Activated naive CD4-positive, alpha-beta T cell treated with anti-CD3 and anti-CD28 coated beads, Interleukin-2, amount 50 U/mL, for 72 hours (primary cell): ENCODE data around the gene HYLS1. TPM values are rescaled to one million over a fixed set of nuclear protein-coding genes. Genes with fewer than 3 reads are reported as not detected.

Experiments used
- ATAC-seq, 2 donors: fragments of 150-1000 bp; cut with Tn5 transposase; 2 replicates each; pipeline ENCODE4 v1.10.0; 2021; ENCODE audit warnings: mild to moderate bottlenecking in 2 of 2, moderate library complexity in 2 of 2
- DNase-seq, 2 donors: peaks; one replicate each; pipeline ENCODE4 v3.0.0; 2021 to 2022; ENCODE audit warnings: low spot score in 2 of 2
- H3K27ac Mint-ChIP-seq, 2 donors: one replicate each; pipeline ENCODE4 v1.8.0; 2022; ENCODE audit warnings: mild to moderate bottlenecking in 2 of 2, mixed read lengths in 2 of 2
- H3K36me3 Mint-ChIP-seq, 2 donors: one replicate each; pipeline ENCODE4 v1.8.0; 2022; ENCODE audit warnings: mixed read lengths in 2 of 2
- H3K9me3 Mint-ChIP-seq, 2 donors: one replicate each; pipeline ENCODE4 v1.8.0; 2022; ENCODE audit warnings: mixed read lengths in 2 of 2
- total RNA-seq, 2 donors: library from RNA; stranded (reverse); gene quantifications; one replicate each; pipeline ENCODE4 v1.2.3, GENCODE V29; 2022

HYLS1 gene
- total RNA-seq, 2 donors from 2014 or later, result 6.4 to 7.0 TPM

DNA sequence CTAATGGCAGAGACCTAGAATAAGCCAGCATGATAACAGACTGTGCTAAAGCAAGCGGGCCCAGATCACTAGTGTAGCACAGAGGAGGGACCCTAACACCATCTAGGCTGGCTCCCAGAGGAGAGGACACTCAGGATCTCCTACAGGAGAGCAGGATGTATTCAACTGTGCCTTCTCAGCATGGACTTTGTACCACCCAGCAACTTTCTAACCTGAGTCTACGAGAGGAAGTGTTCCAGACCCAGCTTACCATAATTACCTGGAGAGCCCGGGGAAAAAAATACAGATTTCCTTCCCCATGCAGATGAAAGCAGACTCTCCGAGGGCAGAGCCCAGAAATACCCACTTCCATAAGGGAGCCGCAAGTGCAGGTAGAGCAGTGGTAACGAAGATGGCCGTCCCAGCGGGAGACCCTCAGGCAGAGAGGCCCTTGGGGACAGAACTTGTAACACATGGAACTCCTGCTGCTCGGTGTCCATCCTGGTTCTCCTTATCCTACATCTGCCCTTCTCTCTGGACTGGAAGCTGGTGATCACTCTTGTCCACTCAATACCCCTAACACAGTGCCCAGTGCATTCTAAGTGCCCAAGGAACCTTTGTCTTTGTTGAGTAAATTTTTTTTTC, 37.0 kb downstream of the HYLS1 start:
- DNase-seq (no peak), ATAC-seq (no peak)
- Mint-ChIP-seq H3K27ac (no peak overlapping the region), H3K9me3 (no peaks in the 10 kb centered on the region), H3K36me3 (no peaks in the 10 kb centered on the region)

DNA sequence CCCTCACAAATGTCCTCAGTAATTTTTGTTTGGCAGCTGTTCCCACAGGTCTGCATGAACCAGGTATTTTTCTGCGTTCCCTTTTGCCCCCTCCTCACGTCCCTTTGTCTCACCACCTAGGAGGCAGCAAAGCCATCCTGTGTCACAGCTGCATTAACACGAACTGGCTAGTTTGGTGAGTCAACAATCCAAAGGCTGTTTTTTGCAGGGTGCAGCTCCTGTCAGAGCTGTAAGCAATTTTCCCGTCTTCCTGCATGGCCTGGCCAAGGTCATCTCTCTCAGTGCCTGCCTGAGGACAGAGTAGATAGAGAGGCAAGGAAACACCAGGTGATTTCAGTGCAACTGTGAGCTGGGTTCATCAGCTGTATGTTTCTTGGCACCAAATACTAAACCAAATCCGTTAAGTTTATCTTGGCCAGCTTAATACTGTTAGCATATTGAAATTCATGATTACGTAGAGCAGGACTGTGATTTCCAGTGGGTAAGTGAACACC, 37.8 kb downstream of the HYLS1 start:
- H3K9me3 Mint-ChIP-seq, result no peaks in the 10 kb centered on the region

DNA sequence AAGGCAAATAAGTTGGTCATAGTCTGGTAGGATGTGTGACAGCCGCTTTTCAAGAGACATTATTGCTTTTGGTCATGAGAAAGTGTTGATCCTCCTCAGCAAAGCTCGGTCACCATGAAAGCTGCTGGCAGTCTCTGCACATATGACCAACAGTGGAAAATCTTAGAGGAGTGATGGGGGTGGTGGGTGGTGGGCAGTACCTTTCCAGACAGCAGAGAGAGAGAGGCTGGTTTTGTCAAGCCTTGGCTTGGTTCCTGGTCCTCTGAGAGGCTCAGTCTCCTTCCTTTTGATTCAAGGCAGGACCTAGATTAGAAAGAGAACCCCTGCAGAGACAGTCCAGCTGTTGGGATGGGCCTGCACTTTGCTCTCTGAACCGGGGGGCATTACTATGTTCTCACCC, 38.3 kb downstream of the HYLS1 start:
- Mint-ChIP-seq H3K27ac (no peak overlapping the region), H3K9me3 (no peaks in the 10 kb centered on the region), H3K36me3 (no peaks in the 10 kb centered on the region)
- DNase-seq (no peak), ATAC-seq (no peak)

More for the DNA sequence above, 37.8 kb downstream of the HYLS1 start:
- H3K36me3 Mint-ChIP-seq, result no peaks in the 10 kb centered on the region
- DNase-seq (no peak), ATAC-seq (no peak)
- H3K27ac Mint-ChIP-seq, result no peak overlapping the region

DNA sequence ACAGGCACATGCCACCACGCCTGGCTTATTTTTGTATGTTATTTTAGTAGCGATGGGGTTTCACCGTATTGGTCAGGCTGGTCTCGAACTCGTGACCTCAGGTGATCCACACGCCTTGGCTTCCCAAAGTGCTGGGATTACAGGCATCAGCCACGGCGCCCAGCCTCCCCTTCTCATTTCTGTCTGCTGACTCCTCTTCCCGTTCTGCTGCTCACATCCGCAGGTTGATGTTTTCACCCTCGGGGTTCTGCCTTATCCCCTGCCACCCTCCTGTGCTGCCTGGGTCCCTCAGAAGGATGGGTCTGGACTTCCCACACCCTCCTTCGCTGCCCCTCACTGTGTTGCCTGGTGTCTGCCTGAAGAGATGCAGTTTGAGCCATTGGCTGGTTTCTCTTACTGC, 39.2 kb downstream of the HYLS1 start:
- H3K9me3 Mint-ChIP-seq, result no peaks in the 10 kb centered on the region
- no peak for DNase-seq
- no peak for ATAC-seq
- peak overlapping the region in 1 of 2 donors; percentile 77 for H3K27ac Mint-ChIP-seq
- no peaks in the 10 kb centered on the region for H3K36me3 Mint-ChIP-seq

DNA sequence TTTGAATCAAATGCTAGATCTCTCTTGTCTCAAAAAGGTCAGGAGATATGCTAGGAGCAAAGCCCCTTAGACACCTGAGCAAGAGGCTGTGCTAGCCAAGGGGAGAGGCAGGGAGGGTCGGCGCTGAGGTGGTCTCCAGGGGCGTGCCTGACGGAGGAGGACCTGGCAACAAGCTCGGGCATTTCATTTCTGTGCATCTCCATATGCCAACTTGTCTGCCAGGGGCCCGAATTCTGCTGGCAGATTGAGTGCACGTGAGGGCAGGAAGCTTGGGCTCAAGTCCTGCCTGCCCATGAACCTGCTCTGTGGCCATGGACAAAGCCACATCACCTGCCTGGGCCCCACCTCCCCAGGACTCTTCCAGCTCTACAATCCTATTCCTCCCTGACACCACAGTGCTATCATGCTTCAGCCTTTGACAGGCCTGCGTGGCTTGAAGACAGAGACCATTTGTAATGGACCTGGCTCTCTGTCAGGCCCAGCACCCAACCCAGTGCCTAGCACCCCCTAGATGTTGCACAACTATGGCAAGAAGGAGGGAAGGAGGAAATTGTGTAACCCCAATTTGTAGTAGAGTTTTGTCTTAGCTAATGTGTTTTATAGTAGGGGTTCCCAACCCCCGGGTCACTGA, 42.1 kb downstream of the HYLS1 start:
- Mint-ChIP-seq H3K36me3 (no peaks in the 10 kb centered on the region), H3K27ac (no peak overlapping the region), H3K9me3 (no peaks in the 10 kb centered on the region)
- DNase-seq (no peak), ATAC-seq (no peak)

DNA sequence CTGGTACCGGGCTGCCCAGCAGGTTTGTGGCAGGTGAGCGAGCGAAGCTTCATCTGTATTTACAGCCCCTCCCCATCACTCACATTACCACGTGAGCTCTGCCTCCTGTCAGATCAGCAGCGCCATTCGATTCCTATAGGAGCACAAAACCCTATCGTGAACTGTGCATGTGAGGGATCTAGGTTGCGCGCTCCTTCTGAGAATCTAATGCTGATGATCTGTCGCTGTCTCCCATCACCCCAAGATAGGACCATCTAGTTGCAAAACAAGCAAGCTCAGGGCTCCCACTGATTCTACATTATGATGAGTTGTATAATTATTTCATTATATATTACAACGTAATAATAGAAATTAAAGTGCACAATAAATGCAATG, 42.6 kb downstream of the HYLS1 start:
- ATAC-seq, result no peak
- H3K9me3 Mint-ChIP-seq, result no peaks in the 10 kb centered on the region
- no peak for DNase-seq
- H3K36me3 Mint-ChIP-seq, result no peaks in the 10 kb centered on the region
- no peak overlapping the region for H3K27ac Mint-ChIP-seq

DNA sequence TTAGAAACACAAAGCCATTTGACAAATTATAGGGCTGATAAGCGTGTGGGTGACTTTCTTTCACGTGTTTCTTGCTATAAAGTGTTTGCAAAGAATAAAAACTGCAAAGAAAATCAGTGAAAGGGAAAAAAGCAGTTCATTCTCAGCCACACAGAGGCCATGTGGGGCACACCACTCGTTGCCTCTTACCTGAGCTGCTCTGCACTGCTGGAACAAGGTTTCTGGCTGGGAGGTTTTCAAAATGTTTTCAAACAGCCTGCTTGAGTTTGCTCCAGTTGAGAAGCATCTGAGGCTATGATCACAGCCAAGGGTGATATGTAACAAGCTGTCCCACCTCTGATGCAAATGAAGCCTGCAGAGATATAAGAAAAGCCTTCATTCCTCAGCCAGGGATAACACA, 43.6 kb downstream of the HYLS1 start:
- Mint-ChIP-seq H3K27ac (no peak overlapping the region), H3K9me3 (no peaks in the 10 kb centered on the region), H3K36me3 (no peaks in the 10 kb centered on the region)
- DNase-seq, result no peak
- ATAC-seq, result no peak

DNA sequence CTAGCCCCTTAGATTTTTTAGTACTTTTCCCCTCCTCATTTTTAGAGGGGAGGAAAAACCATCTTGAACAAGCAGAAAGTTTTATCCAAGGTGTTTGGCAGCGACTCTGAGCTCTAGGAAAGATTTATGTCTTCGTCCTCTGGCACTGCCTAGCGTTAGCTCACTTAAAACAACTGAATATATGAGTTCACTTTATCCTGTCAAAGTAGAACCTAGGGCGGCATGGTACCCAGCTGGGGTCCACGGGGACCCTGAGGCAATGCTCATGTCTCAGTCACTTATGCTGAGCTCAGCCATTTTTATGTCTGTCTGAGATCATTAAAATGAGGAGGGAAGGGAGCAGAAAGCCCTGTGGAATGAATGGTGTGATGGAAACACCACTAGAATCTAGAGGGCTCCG, 44.2 kb downstream of the HYLS1 start:
- Mint-ChIP-seq H3K36me3 (no peaks in the 10 kb centered on the region), H3K27ac (no peak overlapping the region), H3K9me3 (no peaks in the 10 kb centered on the region)
- no peak for ATAC-seq
- peak in 1 of 2 donors; percentile 28 for DNase-seq

DNA sequence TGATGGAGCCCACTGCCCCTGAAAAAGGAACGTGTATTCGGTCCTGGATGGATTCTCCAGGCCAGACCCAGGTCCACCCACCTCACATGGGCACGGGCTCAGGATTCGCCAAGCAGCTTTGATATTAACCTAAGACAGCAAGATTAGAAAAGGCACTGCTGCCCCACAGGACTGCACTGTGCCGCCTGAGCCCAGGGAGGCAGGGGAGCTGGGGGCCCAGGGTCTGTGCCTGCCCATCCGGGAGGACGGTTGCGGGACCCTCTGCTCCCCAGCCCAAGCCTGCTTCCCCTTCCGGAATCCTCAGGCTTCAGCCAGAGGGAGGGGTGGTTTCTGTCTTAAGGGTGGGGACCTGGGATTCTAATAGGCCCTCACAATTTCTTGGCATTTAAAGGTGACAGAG, 44.8 kb downstream of the HYLS1 start:
- DNase-seq, result peak in 1 of 2 donors; percentile 33
- no peaks in the 10 kb centered on the region for H3K36me3 Mint-ChIP-seq
- no peak for ATAC-seq
- H3K27ac Mint-ChIP-seq, result no peak overlapping the region
- no peaks in the 10 kb centered on the region for H3K9me3 Mint-ChIP-seq

DNA sequence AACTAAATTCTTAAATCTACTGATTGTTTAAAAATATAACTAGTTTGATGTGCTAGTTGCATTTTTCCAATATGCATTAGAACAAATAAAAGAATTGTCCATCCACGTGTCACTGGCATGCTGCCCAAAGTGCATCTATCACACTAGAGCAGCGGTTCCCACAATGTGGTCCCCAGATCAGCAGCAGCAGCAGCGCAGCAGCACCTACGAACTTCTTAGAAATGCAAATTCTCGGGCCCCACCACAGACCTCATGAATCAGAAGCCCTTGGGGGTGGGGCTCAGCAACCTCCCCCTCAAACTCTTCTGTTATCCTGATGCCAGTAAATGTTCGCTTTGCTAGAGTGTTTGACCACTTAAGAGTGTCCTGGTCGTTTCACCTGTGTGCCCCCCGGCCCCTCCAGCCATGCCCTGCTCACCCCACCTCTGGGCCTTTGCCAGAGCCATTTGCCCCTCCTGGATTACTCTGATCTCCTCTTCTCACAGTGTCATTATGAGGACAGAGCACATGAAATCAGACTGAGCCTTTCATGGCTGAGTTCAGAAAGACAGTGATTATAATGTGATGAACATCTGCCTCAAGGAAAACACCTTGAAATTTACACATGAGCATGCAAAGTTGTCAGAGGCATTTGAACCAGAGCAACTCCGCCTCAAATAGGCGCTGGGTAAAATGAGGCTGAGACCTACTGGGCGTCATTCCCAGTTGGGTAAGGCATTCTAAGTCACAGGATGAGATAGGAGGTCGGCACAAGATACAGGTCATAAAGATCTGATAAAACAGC, 45.8 kb downstream of the HYLS1 start:
- ATAC-seq (no peak), DNase-seq (no peak)
- Mint-ChIP-seq H3K27ac (no peak overlapping the region), H3K36me3 (no peaks in the 10 kb centered on the region), H3K9me3 (no peaks in the 10 kb centered on the region)

DNA sequence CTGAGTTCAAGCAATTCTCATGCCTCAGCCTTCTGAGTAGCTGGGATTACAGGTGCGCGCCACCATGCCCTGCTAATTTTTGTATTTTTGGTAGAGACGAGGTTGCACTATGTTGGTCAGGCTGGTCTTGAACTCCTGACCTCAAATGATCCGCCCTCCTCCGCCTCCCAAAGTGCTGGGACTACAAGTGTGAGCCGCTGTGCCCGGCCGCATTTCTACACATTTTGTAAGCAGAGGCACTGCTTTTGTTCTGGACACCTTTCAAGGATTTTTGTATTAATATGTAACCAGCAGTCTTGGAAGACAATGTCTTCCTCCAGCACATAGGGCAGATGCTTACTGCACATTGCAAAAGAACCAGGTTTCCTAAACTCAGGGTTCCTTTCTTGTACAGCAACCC, 47.0 kb downstream of the HYLS1 start:
- peaks cover 0 to 5% of the 10 kb centered on the region in 2 donors for H3K9me3 Mint-ChIP-seq
- no peak overlapping the region for H3K27ac Mint-ChIP-seq
- peak in 1 of 2 donors; percentile 20 for DNase-seq
- no peak for ATAC-seq
- no peaks in the 10 kb centered on the region for H3K36me3 Mint-ChIP-seq

DNA sequence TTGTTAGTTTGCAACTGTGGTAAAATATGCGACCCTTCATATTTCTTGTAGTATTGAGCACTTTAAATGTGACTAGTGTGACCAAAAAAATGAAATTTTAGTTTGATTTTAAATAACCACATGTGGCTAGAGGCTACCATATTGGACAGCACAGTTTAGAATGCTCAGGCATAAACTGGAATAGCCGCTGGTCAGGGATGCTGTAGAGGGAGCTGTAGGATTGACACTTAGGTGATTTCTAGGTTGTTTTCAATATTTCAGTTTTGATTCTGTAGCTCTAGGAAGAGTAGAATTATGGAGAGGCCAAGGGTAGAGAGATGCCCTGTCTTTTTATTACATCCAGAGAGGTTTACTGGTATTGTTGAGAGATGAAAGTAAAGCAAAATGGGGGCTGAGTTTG, 47.6 kb downstream of the HYLS1 start:
- Mint-ChIP-seq H3K27ac (no peak overlapping the region), H3K36me3 (no peaks in the 10 kb centered on the region), H3K9me3 (peaks cover 0 to 5% of the 10 kb centered on the region in 2 donors)
- ATAC-seq (no peak), DNase-seq (no peak)

DNA sequence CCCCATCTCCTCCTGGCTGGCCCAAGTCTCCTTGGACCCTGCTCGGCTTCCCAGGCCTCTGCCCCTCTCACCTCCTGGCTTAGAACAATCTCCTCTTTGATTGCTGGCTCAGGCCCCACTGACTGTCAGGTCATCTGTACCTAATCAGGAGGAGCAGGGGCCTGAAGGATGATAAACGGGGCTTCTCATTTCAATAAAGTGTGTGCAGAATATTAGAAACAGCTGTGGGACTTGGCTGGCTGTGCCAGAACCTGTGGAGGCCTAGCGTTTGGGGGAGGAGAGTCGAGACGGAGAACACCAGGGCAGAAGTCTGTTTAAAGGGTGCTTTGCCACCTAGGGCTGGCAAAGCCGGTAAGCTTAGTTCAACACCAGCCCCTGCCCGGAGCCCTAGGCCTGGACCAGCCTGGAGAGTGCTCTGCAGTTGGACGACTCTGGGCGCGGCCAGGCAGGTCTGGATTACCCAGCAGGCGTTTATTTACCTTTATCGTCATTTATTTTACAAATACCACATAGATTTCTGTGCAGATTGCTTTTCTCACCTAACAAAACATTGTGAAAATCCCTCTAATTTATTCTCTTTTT, 48.2 kb downstream of the HYLS1 start:
- Mint-ChIP-seq H3K9me3 (peaks cover 0 to 5% of the 10 kb centered on the region in 2 donors), H3K27ac (no peak overlapping the region), H3K36me3 (no peaks in the 10 kb centered on the region)
- no peak for ATAC-seq
- DNase-seq, result peak in 1 of 2 donors; percentile 26

DNA sequence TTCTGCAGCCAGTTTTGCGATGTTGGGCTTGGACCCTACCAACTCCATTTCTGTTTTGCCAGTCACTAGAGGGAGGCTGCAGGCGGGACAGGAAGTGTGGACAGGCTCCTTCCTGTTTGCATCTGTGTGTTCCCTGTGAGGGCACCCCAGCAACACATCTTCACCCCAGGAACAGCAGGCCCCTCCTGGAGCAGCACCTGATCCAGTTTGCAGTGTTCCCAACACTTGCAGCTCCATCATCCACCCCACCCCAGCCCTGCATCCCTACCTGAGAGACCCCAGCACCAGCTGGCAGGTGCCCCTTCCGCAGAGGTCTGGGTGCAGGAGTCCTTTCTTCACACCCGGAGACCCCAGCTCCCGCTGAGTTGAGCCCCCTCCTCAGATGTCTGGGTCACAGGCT, 51.0 kb downstream of the HYLS1 start:
- Mint-ChIP-seq H3K9me3 (peaks cover 0 to 5% of the 10 kb centered on the region in 2 donors), H3K27ac (peak overlapping the region in 1 of 2 donors; percentile 40), H3K36me3 (no peaks in the 10 kb centered on the region)
- DNase-seq (peak in 1 of 2 donors; percentile 21), ATAC-seq (no peak)

DNA sequence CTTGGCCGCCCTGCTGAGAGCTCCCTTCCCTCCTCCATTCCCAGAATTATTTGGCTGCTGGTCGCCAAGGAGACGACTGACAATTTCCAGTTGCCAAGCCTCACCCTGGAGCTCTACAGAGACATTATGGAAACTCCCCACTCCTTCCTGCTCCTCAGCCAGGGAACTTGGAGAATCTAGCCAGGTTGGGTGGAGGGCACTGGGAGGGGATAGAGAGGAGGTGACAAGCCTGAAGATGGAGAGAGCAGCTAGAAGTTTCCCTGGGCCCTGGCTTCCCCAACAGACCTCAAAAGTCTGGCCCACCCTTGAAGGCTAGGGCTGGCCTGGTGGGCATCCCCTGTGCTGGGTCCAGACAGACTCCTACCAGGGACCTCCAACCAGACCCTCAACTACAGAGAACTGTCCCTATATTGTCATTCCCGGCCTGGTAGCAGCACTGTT, 51.6 kb downstream of the HYLS1 start:
- peaks cover 0 to 5% of the 10 kb centered on the region in 2 donors for H3K9me3 Mint-ChIP-seq
- DNase-seq (peak in 1 of 2 donors; percentile 3), ATAC-seq (no peak)
- no peaks in the 10 kb centered on the region for H3K36me3 Mint-ChIP-seq
- H3K27ac Mint-ChIP-seq, result peak overlapping the region in 1 of 2 donors; percentile 40

DNA sequence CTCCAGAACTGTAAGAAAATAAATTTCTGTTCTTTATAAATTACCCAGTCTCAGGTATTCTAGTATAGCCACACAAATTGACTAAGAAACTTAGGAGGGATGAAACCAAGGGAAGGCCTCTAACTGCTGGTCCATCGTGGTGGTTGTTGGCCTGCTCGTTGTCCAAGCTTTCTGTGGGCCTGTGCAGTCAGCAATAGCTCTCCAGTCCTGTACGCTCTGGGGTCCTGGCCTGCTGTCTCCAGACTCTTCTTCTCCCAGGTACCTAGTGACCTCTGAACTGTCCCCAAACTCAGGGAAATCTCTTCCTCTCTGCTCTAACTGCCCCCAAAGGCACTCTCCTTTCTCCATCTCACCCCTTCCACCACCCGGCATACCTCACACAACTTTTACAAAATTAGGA, 52.7 kb downstream of the HYLS1 start:
- Mint-ChIP-seq H3K9me3 (peaks cover 0 to 5% of the 10 kb centered on the region in 2 donors), H3K27ac (no peak overlapping the region), H3K36me3 (no peaks in the 10 kb centered on the region)
- no peak for DNase-seq
- ATAC-seq, result no peak

DNA sequence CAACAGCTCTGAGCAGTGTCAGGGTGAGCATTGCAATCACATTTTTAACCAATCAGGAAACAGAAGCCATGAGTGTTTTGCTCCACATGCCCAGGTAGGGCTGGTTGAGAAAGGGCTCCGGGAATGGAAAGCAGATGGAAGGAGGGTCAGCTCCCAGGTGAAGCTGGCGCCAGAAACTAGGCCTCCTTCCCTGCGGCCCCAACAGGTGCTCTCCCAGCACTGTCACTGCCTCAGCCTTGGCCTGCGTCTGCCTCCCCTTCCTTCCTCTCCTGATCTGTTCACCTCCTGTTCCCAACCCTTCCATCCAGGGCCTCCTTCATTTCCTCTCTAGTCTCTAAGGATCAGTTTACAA, 53.8 kb downstream of the HYLS1 start:
- ATAC-seq (no peak), DNase-seq (peak in 1 of 2 donors; percentile 38)
- peak overlapping the region in 1 of 2 donors; percentile 58 for H3K27ac Mint-ChIP-seq
- peaks cover 0 to 5% of the 10 kb centered on the region in 2 donors for H3K9me3 Mint-ChIP-seq
- H3K36me3 Mint-ChIP-seq, result no peaks in the 10 kb centered on the region
